ENCODE data around the gene ZNF680. TPM values are rescaled to one million over a fixed set of nuclear protein-coding genes. Genes with fewer than 3 reads are reported as not detected.
"Not testable (repeated sequence)": the region's sequence is repeated elsewhere in the genome, so short reads cannot be mapped to it uniquely, and the experiment has no call there.

Gene ZNF680
- total RNA-seq, 1 experiment from 2014 or later = 11.2 TPM

GRCh38 chr7:64555046-64555445, 7.8 kb downstream of the ZNF680 start:
- no peak overlapping the region for H3K4me3 ChIP-seq (replicated peaks in 1 of 2; ENCODE audit: low read depth in 1 of 2, low read length in 2 of 2)
- ChIA-PET POLR2A (interaction anchor here (0.7 kb wide), 1 partner anchor 152 kb away, joined by 3 read pairs; no protein-coding TSS in a partner anchor), RAD21 (ENCODE audit: low non-redundant PET in 1 of 2, low total read pairs in 2 of 2, uncharacterized antibody in 2 of 2, unreplicated experiment in 2 of 2) (no interaction called here), CTCF (no interaction called here)
- H3K9ac ChIP-seq (ENCODE audit: low read length) = no peak overlapping the region
- BruUV-seq (replicated peaks) = no TSS peak
- intact Hi-C loops (cut with micrococcal nuclease) = no loop called here
- H3K79me2 ChIP-seq (ENCODE audit: insufficient read depth, low read length) = peaks cover 82% of the 10 kb centered on the region
- no peak overlapping the region for H2AFZ ChIP-seq (ENCODE audit: low read depth, low read length, poor library complexity, severe bottlenecking)
- DNase-seq (ENCODE audit: low read depth, low spot score) (no peak), ATAC-seq (no peak)
- H3K4me2 ChIP-seq (ENCODE audit: low read length) = no peak overlapping the region
- no peak for TF ChIP-seq EZH2 (IDR thresholded peaks at IDR 0.05)
- TF ChIP-seq, protein P1, sequence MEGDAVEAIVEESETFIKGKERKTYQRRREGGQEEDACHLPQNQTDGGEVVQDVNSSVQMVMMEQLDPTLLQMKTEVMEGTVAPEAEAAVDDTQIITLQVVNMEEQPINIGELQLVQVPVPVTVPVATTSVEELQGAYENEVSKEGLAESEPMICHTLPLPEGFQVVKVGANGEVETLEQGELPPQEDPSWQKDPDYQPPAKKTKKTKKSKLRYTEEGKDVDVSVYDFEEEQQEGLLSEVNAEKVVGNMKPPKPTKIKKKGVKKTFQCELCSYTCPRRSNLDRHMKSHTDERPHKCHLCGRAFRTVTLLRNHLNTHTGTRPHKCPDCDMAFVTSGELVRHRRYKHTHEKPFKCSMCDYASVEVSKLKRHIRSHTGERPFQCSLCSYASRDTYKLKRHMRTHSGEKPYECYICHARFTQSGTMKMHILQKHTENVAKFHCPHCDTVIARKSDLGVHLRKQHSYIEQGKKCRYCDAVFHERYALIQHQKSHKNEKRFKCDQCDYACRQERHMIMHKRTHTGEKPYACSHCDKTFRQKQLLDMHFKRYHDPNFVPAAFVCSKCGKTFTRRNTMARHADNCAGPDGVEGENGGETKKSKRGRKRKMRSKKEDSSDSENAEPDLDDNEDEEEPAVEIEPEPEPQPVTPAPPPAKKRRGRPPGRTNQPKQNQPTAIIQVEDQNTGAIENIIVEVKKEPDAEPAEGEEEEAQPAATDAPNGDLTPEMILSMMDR (IDR thresholded peaks at IDR 0.05 in 2 of 3, conservative IDR thresholded peaks at IDR 0.05 in 1 of 3; ENCODE audit: borderline replicate concordance in 1 of 3, insufficient read depth in 1 of 3, low read depth in 2 of 3, low read length in 2 of 3) = no peak
- TF ChIP-seq CBX3 (IDR thresholded peaks at IDR 0.05; ENCODE audit: low read depth) = no peak
- TF ChIP-seq RAD21 (IDR thresholded peaks at IDR 0.05; ENCODE audit: low read depth) = no peak
- TF ChIP-seq, protein P2, sequence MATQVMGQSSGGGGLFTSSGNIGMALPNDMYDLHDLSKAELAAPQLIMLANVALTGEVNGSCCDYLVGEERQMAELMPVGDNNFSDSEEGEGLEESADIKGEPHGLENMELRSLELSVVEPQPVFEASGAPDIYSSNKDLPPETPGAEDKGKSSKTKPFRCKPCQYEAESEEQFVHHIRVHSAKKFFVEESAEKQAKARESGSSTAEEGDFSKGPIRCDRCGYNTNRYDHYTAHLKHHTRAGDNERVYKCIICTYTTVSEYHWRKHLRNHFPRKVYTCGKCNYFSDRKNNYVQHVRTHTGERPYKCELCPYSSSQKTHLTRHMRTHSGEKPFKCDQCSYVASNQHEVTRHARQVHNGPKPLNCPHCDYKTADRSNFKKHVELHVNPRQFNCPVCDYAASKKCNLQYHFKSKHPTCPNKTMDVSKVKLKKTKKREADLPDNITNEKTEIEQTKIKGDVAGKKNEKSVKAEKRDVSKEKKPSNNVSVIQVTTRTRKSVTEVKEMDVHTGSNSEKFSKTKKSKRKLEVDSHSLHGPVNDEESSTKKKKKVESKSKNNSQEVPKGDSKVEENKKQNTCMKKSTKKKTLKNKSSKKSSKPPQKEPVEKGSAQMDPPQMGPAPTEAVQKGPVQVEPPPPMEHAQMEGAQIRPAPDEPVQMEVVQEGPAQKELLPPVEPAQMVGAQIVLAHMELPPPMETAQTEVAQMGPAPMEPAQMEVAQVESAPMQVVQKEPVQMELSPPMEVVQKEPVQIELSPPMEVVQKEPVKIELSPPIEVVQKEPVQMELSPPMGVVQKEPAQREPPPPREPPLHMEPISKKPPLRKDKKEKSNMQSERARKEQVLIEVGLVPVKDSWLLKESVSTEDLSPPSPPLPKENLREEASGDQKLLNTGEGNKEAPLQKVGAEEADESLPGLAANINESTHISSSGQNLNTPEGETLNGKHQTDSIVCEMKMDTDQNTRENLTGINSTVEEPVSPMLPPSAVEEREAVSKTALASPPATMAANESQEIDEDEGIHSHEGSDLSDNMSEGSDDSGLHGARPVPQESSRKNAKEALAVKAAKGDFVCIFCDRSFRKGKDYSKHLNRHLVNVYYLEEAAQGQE (IDR thresholded peaks at IDR 0.05; ENCODE audit: low read depth) = no peak
- TF ChIP-seq, protein P3, sequence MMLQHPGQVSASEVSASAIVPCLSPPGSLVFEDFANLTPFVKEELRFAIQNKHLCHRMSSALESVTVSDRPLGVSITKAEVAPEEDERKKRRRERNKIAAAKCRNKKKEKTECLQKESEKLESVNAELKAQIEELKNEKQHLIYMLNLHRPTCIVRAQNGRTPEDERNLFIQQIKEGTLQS (IDR thresholded peaks at IDR 0.05) = no peak
- H3K27ac ChIP-seq (ENCODE audit: low read depth, low read length) = no peak overlapping the region
- H3K27me3 ChIP-seq (ENCODE audit: insufficient read depth, low read length) = no peaks in the 10 kb centered on the region
- no peaks in the 10 kb centered on the region; a peak in 1 of 4 replicates for H3K36me3 ChIP-seq (ENCODE audit: control insufficient read depth in 1 of 2, insufficient read depth in 2 of 2, low read length in 2 of 2)
- H3K9me2 ChIP-seq (ENCODE audit: insufficient read depth) = no peaks in the 10 kb centered on the region
- no peaks in the 10 kb centered on the region for H3K4me1 ChIP-seq (ENCODE audit: control insufficient read depth in 1 of 2, insufficient read depth in 2 of 2, low read length in 2 of 2)
- H3K9me3 ChIP-seq (ENCODE audit: control insufficient read depth in 1 of 2, insufficient read depth in 1 of 2, low read depth in 1 of 2, low read length in 2 of 2) = no peaks in the 10 kb centered on the region
- no peaks in the 10 kb centered on the region for H4K20me1 ChIP-seq (ENCODE audit: insufficient read depth)

- peaks cover 82% of the 10 kb centered on the region for H3K79me2 ChIP-seq (ENCODE audit: insufficient read depth, low read length)
- H3K9me3 ChIP-seq (ENCODE audit: control insufficient read depth in 1 of 2, insufficient read depth in 1 of 2, low read depth in 1 of 2, low read length in 2 of 2); H3K36me3 ChIP-seq (ENCODE audit: control insufficient read depth in 1 of 2, insufficient read depth in 2 of 2, low read length in 2 of 2); H3K4me2 ChIP-seq (ENCODE audit: low read length); BruUV-seq (replicated peaks); H3K4me3 ChIP-seq (replicated peaks in 1 of 2; ENCODE audit: low read depth in 1 of 2, low read length in 2 of 2); DNase-seq (ENCODE audit: low read depth, low spot score); H3K4me1 ChIP-seq (ENCODE audit: control insufficient read depth in 1 of 2, insufficient read depth in 2 of 2, low read length in 2 of 2); ATAC-seq; H4K20me1 ChIP-seq (ENCODE audit: insufficient read depth); intact Hi-C loops (cut with micrococcal nuclease); POLR2A ChIA-PET; H3K27me3 ChIP-seq (ENCODE audit: insufficient read depth, low read length); H3K9me2 ChIP-seq (ENCODE audit: insufficient read depth); H3K9ac ChIP-seq (ENCODE audit: low read length); H3K27ac ChIP-seq (ENCODE audit: low read depth, low read length); RAD21 ChIA-PET (ENCODE audit: low non-redundant PET in 1 of 2, low total read pairs in 2 of 2, uncharacterized antibody in 2 of 2, unreplicated experiment in 2 of 2); CTCF ChIA-PET; H2AFZ ChIP-seq (ENCODE audit: low read depth, low read length, poor library complexity, severe bottlenecking): not testable (repeated sequence)
Observed at GRCh38 chr7:64554188-64554587, 8.7 kb downstream of the ZNF680 start.

Measured in HCT116 (cell line).